HG03439 (cell line): ENCODE data around the gene MAD2L1.
A peak's percentile ranks its signal among the peaks of the same experiment; 100 is the strongest.

Experiments
- ATAC-seq: cut with Tn5 transposase; IDR thresholded peaks from one replicate; pipeline ENCODE4 v1.9.1; 2021; ENCODE audit warnings: mild to moderate bottlenecking, moderate library complexity; ENCODE audit not compliant: unreplicated experiment

The MAD2L1 gene

DNA sequence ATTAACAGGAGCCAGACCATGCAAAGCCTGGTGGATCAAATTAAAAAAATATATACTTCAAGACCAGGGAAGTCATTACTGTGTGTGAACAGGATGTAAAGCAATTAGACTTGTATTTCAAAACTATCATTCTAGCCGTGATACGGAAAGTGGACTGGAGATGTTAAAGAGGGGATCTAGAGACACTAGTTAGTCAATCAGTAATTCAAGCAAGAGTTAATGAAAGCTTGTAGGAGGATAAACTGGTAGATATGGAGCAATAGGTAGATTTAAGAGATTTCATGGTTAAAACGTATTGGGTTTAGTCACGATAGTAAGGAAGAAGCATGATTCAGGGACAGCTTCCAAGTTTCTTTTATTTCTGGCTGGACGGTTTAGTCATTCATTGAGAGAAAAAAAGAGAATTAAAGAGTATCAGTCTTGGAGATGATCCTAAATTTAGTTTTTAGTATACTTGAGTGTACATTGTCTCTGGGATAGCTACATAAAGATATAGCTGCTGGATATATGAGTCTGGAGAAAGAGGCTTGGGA lies 3.9 kb downstream of the MAD2L1 start:
- ATAC-seq, result no peak

DNA sequence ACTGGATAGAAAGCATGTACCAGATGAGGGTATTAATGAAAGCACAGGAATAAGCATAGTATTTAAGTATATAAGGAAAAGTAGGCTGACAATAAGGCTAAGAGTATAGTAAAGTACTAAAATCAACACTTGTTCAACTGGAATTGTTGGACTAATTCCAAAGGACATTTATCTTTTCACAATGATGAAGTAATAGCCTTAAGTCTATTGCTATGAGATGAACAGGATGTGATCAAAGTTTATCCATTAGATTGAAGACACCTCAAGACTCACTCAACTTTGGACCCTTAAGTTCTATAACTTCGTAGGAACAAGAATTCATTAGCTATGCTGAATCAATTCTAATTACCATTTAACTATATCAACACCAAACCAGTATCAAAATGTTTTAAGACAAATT lies 7.6 kb downstream of the MAD2L1 start:
- no peak for ATAC-seq

DNA sequence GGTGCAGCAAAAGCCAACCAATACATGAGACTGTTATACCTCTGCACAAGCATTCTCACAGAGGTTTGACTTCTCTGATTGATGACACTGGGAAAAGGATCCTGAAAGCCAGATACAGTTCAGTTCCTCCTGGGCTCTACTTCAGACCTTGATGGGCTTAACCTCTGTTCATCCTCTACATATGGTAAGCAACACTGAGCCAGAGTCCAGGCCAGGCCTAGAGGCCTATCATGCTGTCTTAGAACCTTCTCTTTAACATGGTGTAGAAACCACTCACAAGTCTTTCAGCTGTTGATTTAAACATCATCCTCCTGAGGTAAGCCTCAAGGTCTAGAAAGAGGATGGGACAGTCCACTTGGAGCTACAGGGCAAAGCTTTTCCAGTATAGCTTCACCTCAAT lies 9.2 kb downstream of the MAD2L1 start:
- ATAC-seq, result no peak

DNA sequence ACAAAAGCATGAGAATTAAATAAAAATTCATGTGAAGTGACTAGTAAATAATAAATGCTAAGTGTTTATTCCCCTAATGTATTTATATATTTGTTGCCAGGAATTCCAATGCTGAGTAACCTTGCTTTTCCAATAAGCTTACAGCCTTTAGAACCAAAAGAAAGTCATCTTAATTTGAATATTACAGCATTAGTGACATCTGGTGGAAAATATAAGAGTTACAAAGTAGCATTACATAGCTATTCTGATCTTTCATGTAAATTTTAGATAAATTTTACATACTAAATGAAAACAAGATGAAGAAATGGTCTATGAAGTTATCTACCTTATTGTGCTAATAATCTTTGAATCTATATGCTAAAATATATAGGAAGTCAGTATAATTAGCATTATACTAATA lies 10.4 kb downstream of the MAD2L1 start:
- no peak for ATAC-seq

DNA sequence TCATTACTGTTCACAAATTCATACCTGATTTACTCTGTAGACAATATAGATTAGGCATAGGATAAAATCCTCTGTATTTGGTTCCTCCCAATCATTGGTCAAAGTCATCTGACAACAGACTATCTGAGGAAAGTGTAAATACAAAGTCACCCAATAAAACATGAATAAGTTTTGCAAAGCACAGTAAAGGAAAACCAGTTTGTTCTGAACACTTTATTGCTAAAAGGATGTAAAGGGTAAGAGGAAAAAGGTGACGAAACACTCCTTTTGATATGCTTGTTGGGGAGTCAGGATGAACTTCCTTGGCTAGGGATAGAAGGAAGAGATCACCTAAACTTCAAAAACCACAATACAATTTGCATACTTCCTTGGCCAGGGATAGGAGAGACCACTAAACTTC lies 10.9 kb downstream of the MAD2L1 start:
- no peak for ATAC-seq

DNA sequence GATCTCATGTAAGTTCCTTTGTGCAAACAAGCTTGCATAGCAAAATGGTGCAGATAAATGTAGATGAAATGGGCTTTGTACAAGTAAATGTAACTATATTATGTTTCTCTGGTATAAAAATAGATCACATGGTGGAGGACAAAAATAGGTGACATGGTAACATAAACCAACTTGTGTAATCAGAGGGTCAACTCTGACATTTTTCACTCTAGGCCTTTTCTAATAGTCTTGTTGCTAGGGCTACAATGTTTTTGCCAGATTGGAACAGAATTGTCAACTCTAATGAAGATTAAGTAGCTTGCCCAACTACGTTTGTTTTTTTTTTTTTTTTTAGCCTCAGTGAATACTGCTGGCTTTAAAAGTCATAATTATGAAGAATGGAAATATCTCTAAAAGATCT lies 11.5 kb downstream of the MAD2L1 start:
- ATAC-seq, result no peak

DNA sequence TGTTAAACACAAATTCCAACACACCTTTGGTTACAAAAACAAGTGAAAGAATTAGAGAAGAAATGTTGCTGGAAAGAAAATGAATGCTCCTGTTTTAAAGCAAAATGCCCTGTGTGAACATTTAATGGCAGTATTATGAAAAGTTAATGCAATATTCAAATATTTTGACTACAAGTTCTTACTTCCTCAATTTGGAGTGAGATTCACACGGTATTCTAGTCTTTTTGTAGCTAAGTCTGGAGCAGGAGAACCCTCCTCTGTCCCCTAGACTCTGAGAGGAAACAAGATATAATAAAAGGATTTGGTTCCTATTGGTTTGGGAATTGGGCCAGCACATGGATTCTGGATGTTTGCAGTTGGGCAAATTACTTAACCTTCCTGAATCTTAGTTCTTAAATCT lies 12.7 kb downstream of the MAD2L1 start:
- peak; percentile 49 for ATAC-seq

DNA sequence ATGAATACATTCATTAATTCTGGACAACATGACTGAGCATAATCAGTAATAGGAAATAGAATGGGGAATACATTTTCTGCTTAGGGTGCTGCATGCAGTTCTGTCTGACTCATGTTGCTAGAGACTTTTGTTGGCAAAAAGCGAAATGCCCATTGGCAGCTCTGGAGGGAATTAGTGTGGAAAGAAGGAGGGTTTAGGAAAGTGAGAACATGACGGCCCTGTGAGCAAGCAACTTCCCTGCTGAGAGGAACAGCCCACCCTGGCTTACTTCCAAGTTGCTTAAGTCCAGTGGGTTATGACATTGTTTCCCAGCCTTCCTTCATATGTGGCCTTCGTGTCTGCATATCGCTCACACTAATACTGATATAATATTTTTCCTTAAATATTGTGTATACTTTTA lies 13.8 kb downstream of the MAD2L1 start:
- ATAC-seq, result no peak

DNA sequence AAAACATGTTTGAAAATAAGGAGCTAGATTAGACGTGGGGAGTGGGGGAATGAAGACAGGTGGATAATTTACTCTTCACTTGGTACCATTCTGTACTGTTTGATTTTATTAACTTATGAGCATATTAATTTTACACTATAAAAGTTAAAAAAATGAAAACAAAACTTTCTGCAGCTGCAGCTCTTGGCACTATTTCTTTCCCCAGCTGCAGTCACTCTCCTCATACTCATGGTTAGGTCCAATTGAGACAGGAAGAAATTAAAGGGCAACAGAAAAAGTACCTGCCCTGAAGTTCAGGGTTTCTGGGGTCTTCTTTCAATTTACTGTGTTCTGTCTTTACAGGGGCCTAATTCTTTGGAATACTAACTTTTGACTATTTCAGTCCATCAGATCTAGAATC lies 15.4 kb downstream of the MAD2L1 start:
- no peak for ATAC-seq

DNA sequence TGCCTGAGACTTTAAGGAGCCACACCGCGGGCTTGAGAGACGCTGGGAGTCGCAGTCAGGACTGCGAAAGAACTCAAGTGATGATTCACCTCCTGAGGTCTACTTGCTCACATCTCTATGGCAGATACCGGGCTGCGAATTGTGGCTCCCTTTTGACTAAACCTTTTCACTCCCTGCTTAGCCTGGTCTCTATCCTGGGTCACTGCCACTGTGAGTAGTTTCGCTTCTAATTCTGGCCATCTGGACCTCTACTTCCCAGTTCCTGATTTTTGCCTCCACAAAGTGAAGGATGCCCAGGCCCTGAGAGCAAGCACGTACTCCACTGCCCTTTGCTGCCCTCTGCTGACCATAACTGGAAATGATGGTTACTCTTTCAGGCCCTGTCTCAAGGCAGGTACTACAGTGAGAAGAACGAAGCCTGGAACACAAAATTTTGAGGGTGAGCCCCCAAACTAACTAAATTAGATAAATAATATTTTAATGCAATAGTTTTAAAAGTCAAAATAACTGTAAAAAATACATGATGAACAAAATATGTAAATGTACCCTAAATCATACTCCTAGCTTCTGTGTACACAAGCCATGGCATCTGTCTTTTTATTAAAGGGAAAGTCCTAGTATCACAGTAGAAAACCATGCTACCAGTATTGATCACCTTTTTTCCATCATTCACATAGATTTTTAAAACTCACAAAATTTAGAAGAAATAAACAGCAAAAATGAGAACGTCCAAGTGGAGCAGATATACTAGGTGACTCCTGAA lies 16.7 kb downstream of the MAD2L1 start:
- ATAC-seq, result peak; percentile 94

DNA sequence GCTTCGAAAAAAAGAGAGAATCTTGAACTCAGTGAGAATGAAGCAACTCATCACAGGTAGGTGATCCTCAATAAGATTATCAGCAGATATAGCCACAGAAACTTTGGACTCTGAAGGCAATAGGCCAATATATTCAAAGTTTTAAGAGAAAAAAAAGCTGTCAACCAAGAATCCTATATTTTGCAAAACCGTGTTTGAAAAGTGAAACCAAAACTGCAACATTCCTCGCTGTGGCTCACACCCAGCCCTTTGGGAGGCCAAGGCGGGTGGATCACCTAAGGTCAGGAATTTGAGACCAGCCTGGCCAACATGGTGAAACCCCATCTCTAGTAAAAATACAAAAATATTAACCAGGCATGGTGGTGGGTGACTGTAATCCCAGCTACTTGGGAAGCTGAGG lies 22.8 kb downstream of the MAD2L1 start:
- no peak for ATAC-seq

DNA sequence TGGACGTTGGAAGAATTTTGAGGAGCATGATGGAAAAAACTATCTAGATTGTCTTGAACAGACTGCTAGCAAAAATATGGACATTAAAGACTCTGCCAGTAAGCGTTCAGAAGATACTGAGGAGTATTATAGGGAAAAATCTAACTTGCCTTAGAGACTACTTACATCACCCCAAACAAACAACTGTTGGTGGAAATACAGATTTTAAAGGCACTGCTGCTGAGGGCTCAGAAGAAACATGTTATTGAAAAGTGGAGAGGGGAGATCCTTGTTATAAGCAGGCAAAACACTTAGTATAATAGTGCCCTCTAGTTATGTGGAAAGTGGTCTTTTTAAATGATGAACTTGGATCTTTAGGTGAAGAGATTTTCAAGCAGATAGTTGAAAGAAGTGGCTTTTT lies 29.2 kb downstream of the MAD2L1 start:
- ATAC-seq, result no peak

DNA sequence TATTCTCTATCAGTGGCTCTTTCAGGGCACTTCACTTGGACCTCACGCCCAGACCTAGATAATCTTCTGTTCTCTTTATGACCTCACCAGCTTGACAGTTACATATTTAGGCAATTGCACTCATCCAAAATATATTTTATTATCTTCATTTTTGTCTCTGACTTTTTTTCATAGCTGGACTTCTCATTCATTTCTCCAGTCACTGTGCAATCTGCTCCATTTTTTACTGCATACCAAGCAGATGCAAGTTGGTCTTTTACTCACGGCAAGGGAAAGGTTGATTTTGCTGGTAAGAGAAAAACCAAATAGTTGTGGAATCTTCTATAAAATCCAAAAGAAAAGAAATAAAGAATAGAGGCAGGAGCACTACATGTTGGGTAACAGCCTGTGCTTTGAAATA lies 31.7 kb downstream of the MAD2L1 start:
- no peak for ATAC-seq

DNA sequence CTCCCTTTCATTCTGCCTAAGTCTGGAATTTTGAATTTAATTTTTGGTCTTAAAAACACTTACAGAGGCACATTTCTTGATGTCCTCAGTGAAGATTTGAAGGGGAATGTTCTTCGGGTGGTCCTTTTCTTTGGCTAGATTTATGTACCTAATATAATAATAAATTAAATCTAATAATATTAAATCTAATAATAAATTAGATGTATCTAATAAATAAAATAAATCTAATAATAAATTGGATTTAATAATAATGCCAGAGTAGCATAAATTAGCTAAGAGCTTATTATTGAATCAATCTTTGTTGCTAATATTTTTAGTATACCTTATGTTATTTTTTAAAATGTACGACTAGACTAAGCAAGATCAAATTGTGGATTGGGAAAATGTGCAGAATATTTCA lies 39.8 kb downstream of the MAD2L1 start:
- ATAC-seq, result no peak

DNA sequence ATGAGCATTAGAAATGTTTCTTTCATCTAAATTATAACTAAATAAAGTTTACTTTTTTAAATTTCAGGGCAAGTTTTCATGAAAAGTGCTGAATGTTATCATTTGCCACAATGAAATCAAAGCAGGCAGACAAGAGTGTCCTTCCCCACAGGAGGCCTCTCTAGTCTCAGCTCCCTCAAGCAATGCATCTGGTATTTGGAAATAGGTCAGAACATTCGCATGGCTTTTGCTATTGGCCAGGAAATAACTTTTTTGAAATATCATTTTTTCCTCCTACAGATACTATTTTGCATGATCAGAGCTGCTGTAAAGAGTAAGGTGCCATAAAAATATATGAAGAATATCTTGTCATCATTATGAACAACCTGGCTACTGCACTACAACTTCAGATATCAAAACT lies 41.1 kb downstream of the MAD2L1 start:
- ATAC-seq, result no peak

DNA sequence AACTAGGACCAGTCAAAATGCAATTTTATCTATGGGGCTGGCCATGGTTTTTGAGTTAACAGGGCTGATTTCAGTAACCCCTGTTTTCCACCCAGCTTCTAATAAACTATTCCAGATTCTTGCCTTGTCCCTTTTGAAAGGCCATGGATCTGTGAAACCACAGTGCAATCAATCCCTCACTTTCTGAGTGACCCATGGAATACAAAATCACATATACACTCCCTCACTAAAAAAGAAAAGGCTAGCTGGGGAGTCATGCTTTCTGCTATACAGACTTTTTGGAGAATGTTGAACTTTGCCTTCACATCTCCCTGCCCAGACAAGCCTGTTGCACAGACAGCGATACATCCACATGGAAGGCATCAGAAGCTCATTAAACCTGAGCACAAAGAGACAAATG lies 47.9 kb downstream of the MAD2L1 start:
- no peak for ATAC-seq

DNA sequence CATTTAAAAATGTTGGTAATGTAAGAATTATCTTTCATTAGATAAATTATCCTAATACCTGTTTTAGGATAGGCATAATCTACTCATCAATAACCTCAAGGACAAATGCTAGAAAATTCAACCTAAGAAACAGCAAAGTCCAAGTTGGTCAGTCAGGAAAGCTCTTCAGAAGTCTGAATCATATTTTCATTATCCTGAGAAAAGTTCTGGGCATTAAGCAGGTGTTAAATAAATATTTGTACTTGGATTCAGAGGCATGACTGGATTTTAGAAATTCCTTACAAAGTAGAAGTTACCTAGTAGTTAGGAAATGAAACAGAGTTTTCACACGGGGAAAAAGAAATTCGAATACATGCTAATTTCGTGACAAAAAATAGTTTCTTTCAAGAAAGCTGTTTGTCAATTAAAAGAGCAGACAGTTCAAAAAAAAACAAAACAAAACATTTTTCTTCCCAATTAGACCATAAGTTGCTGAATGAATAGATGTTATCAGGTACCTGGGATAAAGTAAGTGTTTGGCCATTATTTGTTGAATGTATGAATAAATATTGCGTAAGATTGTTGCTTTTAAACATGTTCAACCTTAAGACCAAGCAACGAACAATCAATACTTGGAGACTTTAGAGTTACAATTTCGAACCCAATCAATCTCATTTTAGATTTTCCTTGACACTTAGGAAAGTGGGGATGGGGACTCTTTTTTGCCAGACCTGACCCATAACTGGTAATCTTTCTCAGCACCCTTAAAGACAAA lies 48.5 kb downstream of the MAD2L1 start:
- no peak for ATAC-seq

DNA sequence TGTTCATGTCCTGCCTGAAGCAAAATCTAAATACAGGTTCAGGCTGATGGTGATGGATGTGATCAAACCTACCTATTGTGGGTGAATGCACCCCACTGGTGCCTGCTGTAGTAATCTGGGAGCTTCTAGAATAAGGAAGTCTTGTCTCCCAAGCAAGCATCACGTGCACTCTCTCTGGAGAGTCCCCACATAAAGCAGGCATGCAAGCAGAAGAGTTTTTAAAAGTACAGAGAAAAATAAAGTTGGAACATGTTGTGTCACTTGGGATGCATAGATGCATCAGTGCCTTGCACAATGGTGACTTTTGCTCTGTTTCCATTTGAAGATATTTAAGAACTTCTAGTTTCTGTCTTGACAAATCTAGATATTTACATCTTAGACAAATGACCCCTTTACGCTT lies 54.9 kb downstream of the MAD2L1 start:
- no peak for ATAC-seq

DNA sequence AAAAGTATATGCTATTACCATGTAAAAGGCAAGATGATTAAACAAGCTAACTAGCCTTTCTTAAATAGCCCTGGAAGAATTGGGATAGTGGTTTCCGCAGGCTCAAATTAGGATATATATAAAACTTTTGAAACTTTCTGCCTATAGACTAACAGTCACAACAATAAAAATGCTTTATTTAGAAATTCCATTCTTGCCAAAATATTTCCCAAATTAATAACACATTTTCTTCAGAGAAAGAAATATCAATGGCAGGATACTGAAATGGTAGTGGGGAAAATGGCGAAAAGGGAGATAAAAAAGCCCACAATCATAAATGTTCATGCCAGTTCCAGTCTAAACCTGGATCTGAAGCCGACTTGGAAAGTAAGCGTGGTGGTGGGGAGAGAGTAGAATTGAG lies 56.0 kb downstream of the MAD2L1 start:
- no peak for ATAC-seq

DNA sequence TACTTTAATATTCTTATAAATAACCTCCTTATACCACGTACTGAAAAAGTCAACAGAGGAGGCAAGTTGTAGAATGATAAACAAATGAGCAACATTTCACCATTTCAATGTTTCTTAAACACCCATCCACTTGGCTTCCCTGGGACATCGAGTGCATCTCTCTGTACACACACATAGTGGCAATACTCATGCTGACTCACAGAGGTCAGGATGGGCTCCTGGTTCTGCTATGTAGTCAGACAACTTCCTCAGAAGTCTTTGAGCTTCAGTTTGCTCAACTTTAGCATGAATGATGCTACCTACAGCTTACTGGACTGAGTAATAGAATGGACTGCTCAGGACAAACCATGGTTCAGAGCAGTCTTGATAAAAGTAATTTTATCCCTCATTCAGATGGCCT lies 56.9 kb downstream of the MAD2L1 start:
- no peak for ATAC-seq

DNA sequence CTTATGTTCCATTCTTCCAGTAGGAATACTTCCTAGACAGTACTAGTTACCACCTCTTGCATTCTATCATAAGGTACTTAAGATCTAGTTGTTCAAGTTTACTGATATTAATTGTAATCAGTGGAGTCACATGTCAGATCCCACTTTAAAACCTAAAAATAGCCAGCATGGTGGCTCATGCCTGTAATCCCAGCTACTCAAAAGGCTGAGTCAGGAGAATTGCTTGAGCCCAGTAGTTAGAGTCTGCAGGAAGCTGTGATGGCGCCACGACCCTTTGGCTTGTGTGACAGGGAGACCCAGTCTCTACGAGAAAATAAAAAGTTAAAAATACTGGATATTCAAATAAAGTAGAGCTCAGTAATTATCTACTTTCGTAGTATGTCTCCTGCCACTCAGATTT lies 57.7 kb downstream of the MAD2L1 start:
- ATAC-seq, result no peak

DNA sequence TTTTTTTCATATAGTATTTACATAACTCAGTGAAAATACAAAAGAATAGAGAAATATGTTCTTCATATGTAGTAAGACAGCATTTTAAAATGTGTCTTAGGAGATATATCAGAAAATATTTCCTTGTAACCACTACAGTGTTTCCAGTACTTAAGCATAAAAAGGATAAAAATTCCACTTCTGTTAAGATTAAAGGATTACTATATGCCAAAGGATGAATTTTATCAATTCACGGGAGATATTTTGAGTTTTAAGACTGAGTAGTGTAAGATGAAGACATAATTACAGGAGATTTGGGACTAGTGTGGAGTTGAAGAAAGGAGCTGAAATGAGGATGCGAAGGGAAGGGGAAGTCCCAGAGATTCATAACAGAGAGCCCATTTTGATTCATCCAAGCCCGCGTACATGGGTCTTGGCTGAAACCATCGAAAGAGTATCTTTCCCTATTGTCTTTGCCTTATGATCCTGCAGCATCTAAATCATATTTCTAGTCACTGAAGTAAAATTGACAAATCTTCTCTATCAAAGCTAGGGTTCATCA lies 58.7 kb downstream of the MAD2L1 start:
- no peak for ATAC-seq
